ENCODE measurements around the gene PON2. TPM values are rescaled to one million over a fixed set of nuclear protein-coding genes. Genes with fewer than 3 reads are reported as not detected.

Gene PON2
- total RNA-seq, 1 experiment from 2014 or later, result 44.0 TPM

DNA sequence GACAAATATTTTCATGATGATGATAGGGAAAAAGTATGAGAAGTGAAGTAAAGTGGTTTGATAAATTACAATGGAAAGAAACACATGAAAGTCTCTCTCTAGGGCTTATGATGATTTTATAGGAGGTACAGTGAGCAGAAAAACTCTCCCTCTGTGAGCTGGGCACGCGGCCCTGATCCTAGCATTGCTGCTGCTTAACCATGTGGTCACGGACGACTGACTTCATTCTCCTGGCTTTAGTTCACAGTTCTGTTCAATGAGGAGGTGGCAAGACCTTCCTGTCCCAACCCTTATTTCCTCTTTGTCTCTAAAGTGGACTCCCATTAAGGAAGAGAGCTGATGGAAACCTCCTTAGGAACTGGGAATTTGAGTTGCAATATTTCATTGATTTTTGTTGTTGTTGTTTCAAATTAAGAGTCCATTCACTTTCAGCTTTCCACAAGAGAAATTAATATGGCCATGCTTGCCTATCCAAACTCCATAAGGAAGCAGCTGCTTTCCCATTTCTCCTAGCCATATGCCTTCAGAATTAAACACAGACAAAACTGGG is 30.4 kb downstream of the PON2 start:
- Histone ChIP-seq H3K27ac (ENCODE audit: low read depth, low read length) (no peak overlapping the region), H3K9me3 (ENCODE audit: control insufficient read depth in 1 of 2, insufficient read depth in 1 of 2, low read depth in 1 of 2, low read length in 2 of 2) (no peaks in the 10 kb centered on the region), H3K36me3 (ENCODE audit: control insufficient read depth in 1 of 2, insufficient read depth in 2 of 2, low read length in 2 of 2) (peaks cover 0 to 13% of the 10 kb centered on the region in 2 experiments; a peak in 2 of 4 replicates), H3K4me3 (replicated peaks in 1 of 2; ENCODE audit: low read depth in 1 of 2, low read length in 2 of 2) (no peak overlapping the region), H3K9ac (ENCODE audit: low read length) (no peak overlapping the region), H3K4me1 (ENCODE audit: control insufficient read depth in 1 of 2, insufficient read depth in 2 of 2, low read length in 2 of 2) (no peaks in the 10 kb centered on the region), H4K20me1 (ENCODE audit: insufficient read depth) (no peaks in the 10 kb centered on the region), H3K27me3 (ENCODE audit: insufficient read depth, low read length) (no peaks in the 10 kb centered on the region), H3K4me2 (ENCODE audit: low read length) (no peak overlapping the region), H3K79me2 (ENCODE audit: insufficient read depth, low read length) (no peaks in the 10 kb centered on the region), H2AFZ (ENCODE audit: low read depth, low read length, poor library complexity, severe bottlenecking) (no peak overlapping the region), H3K9me2 (ENCODE audit: insufficient read depth) (no peaks in the 10 kb centered on the region)
- ATAC-seq (no peak), DNase-seq (ENCODE audit: low read depth, low spot score) (no peak)
- no peak for TF ChIP-seq ZFX (IDR thresholded peaks at IDR 0.05)
- no peak for TF ChIP-seq CEBPB (IDR thresholded peaks at IDR 0.05; ENCODE audit: low read depth)
- no peak for TF ChIP-seq ZNF274 (IDR thresholded peaks at IDR 0.05; ENCODE audit: low read depth, low read length)
- TF ChIP-seq CBX3 (IDR thresholded peaks at IDR 0.05; ENCODE audit: low read depth), result no peak
- no peak for TF ChIP-seq SIN3A (IDR thresholded peaks at IDR 0.05; ENCODE audit: low read depth)
- TF ChIP-seq FOSL1 (IDR thresholded peaks at IDR 0.05; ENCODE audit: low read depth), result no peak
- no peak for TF ChIP-seq EZH2phosphoT487 (IDR thresholded peaks at IDR 0.05; ENCODE audit: borderline replicate concordance)
- intact Hi-C loops (cut with micrococcal nuclease), result no loop called here
- BruUV-seq (replicated peaks), result no TSS peak
- POLR2A ChIA-PET, result no interaction called here
- CTCF ChIA-PET, result no interaction called here
- RAD21 ChIA-PET (ENCODE audit: low non-redundant PET in 1 of 2, low total read pairs in 2 of 2, uncharacterized antibody in 2 of 2, unreplicated experiment in 2 of 2), result no interaction called here

DNA sequence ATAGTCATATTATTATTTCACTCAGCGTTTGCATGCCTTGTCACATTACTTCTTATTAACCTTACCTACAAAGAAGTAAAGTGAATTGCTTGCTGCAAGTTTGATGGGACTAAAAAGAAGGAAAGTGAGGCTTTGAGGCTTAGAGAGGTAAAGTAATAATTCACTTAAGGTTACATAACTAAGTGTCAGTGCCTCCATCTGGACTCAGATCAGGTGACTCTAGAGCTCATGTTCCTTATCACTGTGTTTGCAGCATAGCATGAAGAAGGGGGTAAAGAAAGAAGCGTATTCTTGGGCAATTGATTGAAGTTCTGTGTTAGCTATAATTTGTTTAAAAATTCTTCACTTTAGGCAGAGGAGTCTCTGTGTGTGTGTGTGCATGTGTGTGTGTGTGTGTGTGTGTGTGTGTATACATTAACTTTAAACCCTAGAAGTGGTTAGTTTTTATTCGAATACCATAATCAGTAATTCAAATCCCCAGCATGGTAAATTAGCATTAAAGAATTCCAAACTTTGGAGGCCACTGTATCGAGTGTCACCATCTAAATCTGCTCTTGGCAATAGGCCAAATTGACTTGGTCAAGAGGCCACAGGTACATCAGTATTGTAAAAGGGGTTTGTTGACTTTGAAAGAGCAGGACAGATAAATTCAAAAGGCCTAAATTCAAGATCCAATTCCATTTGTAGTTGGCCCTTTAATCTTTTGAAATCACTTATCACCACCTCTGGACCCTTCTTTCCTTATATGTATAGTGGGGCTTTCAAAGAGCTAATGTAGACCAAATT is 36.5 kb downstream of the PON2 start:
- Histone ChIP-seq H3K27me3 (ENCODE audit: insufficient read depth, low read length) (no peaks in the 10 kb centered on the region), H3K4me3 (replicated peaks in 1 of 2; ENCODE audit: low read depth in 1 of 2, low read length in 2 of 2) (no peak overlapping the region), H4K20me1 (ENCODE audit: insufficient read depth) (no peaks in the 10 kb centered on the region), H3K36me3 (ENCODE audit: control insufficient read depth in 1 of 2, insufficient read depth in 2 of 2, low read length in 2 of 2) (no peaks in the 10 kb centered on the region), H3K4me2 (ENCODE audit: low read length) (no peak overlapping the region), H2AFZ (ENCODE audit: low read depth, low read length, poor library complexity, severe bottlenecking) (no peak overlapping the region), H3K27ac (ENCODE audit: low read depth, low read length) (no peak overlapping the region), H3K9ac (ENCODE audit: low read length) (no peak overlapping the region), H3K4me1 (ENCODE audit: control insufficient read depth in 1 of 2, insufficient read depth in 2 of 2, low read length in 2 of 2) (peaks cover 0 to 13% of the 10 kb centered on the region in 2 experiments; a peak in 1 of 4 replicates), H3K9me2 (ENCODE audit: insufficient read depth) (no peaks in the 10 kb centered on the region), H3K79me2 (ENCODE audit: insufficient read depth, low read length) (no peaks in the 10 kb centered on the region), H3K9me3 (ENCODE audit: control insufficient read depth in 1 of 2, insufficient read depth in 1 of 2, low read depth in 1 of 2, low read length in 2 of 2) (no peaks in the 10 kb centered on the region)
- RAD21 ChIA-PET (ENCODE audit: low non-redundant PET in 1 of 2, low total read pairs in 2 of 2, uncharacterized antibody in 2 of 2, unreplicated experiment in 2 of 2), result no interaction called here
- CTCF ChIA-PET, result no interaction called here
- intact Hi-C loops (cut with micrococcal nuclease), result no loop called here
- POLR2A ChIA-PET, result no interaction called here
- ATAC-seq (no peak), DNase-seq (ENCODE audit: low read depth, low spot score) (no peak)
- BruUV-seq (replicated peaks), result no TSS peak
- no peak for TF ChIP-seq EZH2phosphoT487 (IDR thresholded peaks at IDR 0.05; ENCODE audit: borderline replicate concordance)
- TF ChIP-seq TCF7L2 (IDR thresholded peaks at IDR 0.05; ENCODE audit: borderline replicate concordance, extremely low read depth, insufficient read depth, insufficient read length), result no peak
- no peak for TF ChIP-seq ZNF274 (IDR thresholded peaks at IDR 0.05; ENCODE audit: low read depth, low read length)
- TF ChIP-seq, protein P1, sequence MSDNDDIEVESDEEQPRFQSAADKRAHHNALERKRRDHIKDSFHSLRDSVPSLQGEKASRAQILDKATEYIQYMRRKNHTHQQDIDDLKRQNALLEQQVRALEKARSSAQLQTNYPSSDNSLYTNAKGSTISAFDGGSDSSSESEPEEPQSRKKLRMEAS (IDR thresholded peaks at IDR 0.05), result no peak
- TF ChIP-seq EZH2 (IDR thresholded peaks at IDR 0.05), result no peak
- no peak for TF ChIP-seq CBX3 (IDR thresholded peaks at IDR 0.05; ENCODE audit: low read depth)
- TF ChIP-seq, protein P2, sequence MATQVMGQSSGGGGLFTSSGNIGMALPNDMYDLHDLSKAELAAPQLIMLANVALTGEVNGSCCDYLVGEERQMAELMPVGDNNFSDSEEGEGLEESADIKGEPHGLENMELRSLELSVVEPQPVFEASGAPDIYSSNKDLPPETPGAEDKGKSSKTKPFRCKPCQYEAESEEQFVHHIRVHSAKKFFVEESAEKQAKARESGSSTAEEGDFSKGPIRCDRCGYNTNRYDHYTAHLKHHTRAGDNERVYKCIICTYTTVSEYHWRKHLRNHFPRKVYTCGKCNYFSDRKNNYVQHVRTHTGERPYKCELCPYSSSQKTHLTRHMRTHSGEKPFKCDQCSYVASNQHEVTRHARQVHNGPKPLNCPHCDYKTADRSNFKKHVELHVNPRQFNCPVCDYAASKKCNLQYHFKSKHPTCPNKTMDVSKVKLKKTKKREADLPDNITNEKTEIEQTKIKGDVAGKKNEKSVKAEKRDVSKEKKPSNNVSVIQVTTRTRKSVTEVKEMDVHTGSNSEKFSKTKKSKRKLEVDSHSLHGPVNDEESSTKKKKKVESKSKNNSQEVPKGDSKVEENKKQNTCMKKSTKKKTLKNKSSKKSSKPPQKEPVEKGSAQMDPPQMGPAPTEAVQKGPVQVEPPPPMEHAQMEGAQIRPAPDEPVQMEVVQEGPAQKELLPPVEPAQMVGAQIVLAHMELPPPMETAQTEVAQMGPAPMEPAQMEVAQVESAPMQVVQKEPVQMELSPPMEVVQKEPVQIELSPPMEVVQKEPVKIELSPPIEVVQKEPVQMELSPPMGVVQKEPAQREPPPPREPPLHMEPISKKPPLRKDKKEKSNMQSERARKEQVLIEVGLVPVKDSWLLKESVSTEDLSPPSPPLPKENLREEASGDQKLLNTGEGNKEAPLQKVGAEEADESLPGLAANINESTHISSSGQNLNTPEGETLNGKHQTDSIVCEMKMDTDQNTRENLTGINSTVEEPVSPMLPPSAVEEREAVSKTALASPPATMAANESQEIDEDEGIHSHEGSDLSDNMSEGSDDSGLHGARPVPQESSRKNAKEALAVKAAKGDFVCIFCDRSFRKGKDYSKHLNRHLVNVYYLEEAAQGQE (IDR thresholded peaks at IDR 0.05; ENCODE audit: low read depth), result no peak
- no peak for TF ChIP-seq SRF (IDR thresholded peaks at IDR 0.05; ENCODE audit: low read depth)
- no peak for TF ChIP-seq JUND (IDR thresholded peaks at IDR 0.05)
- TF ChIP-seq, protein P3, sequence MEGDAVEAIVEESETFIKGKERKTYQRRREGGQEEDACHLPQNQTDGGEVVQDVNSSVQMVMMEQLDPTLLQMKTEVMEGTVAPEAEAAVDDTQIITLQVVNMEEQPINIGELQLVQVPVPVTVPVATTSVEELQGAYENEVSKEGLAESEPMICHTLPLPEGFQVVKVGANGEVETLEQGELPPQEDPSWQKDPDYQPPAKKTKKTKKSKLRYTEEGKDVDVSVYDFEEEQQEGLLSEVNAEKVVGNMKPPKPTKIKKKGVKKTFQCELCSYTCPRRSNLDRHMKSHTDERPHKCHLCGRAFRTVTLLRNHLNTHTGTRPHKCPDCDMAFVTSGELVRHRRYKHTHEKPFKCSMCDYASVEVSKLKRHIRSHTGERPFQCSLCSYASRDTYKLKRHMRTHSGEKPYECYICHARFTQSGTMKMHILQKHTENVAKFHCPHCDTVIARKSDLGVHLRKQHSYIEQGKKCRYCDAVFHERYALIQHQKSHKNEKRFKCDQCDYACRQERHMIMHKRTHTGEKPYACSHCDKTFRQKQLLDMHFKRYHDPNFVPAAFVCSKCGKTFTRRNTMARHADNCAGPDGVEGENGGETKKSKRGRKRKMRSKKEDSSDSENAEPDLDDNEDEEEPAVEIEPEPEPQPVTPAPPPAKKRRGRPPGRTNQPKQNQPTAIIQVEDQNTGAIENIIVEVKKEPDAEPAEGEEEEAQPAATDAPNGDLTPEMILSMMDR (IDR thresholded peaks at IDR 0.05 in 2 of 3, conservative IDR thresholded peaks at IDR 0.05 in 1 of 3; ENCODE audit: borderline replicate concordance in 1 of 3, insufficient read depth in 1 of 3, low read depth in 2 of 3, low read length in 2 of 3), result no peak

Measured in HCT116 (cell line).